PC-9 (cell line): ENCODE data around the gene GCK. TPM values are rescaled to one million over a fixed set of nuclear protein-coding genes. Genes with fewer than 3 reads are reported as not detected.

Source experiments
- BruUV-seq: library from RNA; stranded (reverse); fragments of 400-500 nt; replicated peaks from 2 replicates; lab custom pipeline; 2021; lab: Mats Ljungman, UMichigan
- CTCF ChIA-PET: fragments of 300-600 bp; sonication (Branson Sonifier 250); formaldehyde crosslinking; loops from one replicate; lab custom pipeline; 2022; ENCODE audit warnings: antibody characterized with exemption; lab: Charles Lee
- POLR2A ChIA-PET: fragments of 300-600 bp; sonication (Branson Sonifier 250); formaldehyde crosslinking; loops from one replicate; lab custom pipeline; 2022; ENCODE audit warnings: antibody characterized with exemption; ENCODE audit not compliant: unreplicated experiment; lab: Charles Lee
- DNase-seq, 2 experiments: peaks; one replicate each; pipeline versions ENCODE4 v3.0.0 to v3.0.0-alpha.2; 2015 to 2022; ENCODE audit warnings: mixed read lengths in 1 of 2
- H2AFZ ChIP-seq: fragments of 200-600 bp; sonication (generic); 2 replicates; pipeline ENCODE4 v1.8.1; 2017; ENCODE audit warnings: antibody characterized with exemption
- H3F3A ChIP-seq: fragments of 200-600 bp; sonication (generic); 2 replicates; pipeline ENCODE4 v1.8.1; 2017; ENCODE audit warnings: antibody characterized with exemption, mild to moderate bottlenecking, low read depth; ENCODE audit not compliant: insufficient read depth
- H3K27ac ChIP-seq: fragments of 200-600 bp; sonication (generic); 2 replicates; pipeline ENCODE4 v1.6.1; 2016; ENCODE audit warnings: mixed run types
- H3K27me3 ChIP-seq: fragments of 200-600 bp; sonication (generic); 2 replicates; pipeline ENCODE4 v1.6.1; 2016; ENCODE audit warnings: low read depth, mixed run types; ENCODE audit not compliant: insufficient read depth
- H3K36me3 ChIP-seq: fragments of 200-600 bp; sonication (generic); 2 replicates; pipeline ENCODE4 v1.6.1; 2016; ENCODE audit warnings: low read depth, mixed run types
- H3K4me1 ChIP-seq: fragments of 200-600 bp; sonication (generic); replicated peaks from 2 replicates; pipeline ENCODE4 v1.6.1; 2016; ENCODE audit warnings: mixed run types; ENCODE audit not compliant: insufficient read depth
- H3K4me2 ChIP-seq: fragments of 200-600 bp; sonication (generic); 2 replicates; pipeline ENCODE4 v1.6.1; 2017; ENCODE audit warnings: mixed run types
- H3K4me3 ChIP-seq: fragments of 200-600 bp; sonication (generic); 2 replicates; pipeline ENCODE4 v1.6.1; 2016; ENCODE audit warnings: mixed run types
- H3K79me2 ChIP-seq: fragments of 200-600 bp; sonication (generic); 2 replicates; pipeline ENCODE4 v1.6.1; 2017; ENCODE audit warnings: low read depth, mixed run types
- H3K9me2 ChIP-seq: fragments of 200-600 bp; sonication (generic); 2 replicates; pipeline ENCODE4 v1.8.1; 2017; ENCODE audit warnings: mild to moderate bottlenecking; ENCODE audit not compliant: insufficient read depth
- H3K9me3 ChIP-seq: fragments of 200-600 bp; sonication (generic); 2 replicates; pipeline ENCODE4 v1.8.1; 2016; ENCODE audit warnings: low read depth; ENCODE audit not compliant: insufficient read depth
- H4K20me1 ChIP-seq: fragments of 200-600 bp; sonication (generic); 2 replicates; pipeline ENCODE4 v1.8.1; 2017; ENCODE audit not compliant: insufficient read depth
- CTCF ChIP-seq: fragments of 200-600 bp; sonication (generic); conservative IDR thresholded peaks from 2 replicates; pipeline ENCODE4 v1.6.1; 2017; ENCODE audit warnings: mixed run types, antibody characterized with exemption, mild to moderate bottlenecking, moderate library complexity
- EZH2 ChIP-seq: fragments of 200-600 bp; sonication (generic); IDR thresholded peaks from 2 replicates; pipeline ENCODE4 v1.8.0; 2017; ENCODE audit warnings: antibody characterized with exemption, low read depth
- intact Hi-C: fragments of 100-400 bp; cut with micrococcal nuclease; formaldehyde crosslinking; loops from one replicate; pipeline ENCODE4 v1.10.0; 2022; ENCODE audit not compliant: unreplicated experiment
- total RNA-seq: library from RNA; stranded (reverse); gene quantifications from 2 replicates; pipeline ENCODE4 v1.2.3, GENCODE V29; 2021

The GCK gene
- total RNA-seq, 1 experiment from 2014 or later: not detected

GRCh38 chr7:44121761-44122420 lies 67.3 kb downstream of the GCK start:
- Histone ChIP-seq H3K36me3 (peaks cover 39% of the 10 kb centered on the region), H3K4me1 (peaks cover 11% of the 10 kb centered on the region), H3F3A (peaks cover 11% of the 10 kb centered on the region; the same call in 1 of the 2 replicates), H3K9me2 (no peaks in the 10 kb centered on the region), H4K20me1 (no peaks in the 10 kb centered on the region; the same call in none of the 2 replicates), H3K9me3 (no peaks in the 10 kb centered on the region), H3K27me3 (no peaks in the 10 kb centered on the region), H2AFZ (no peak overlapping the region), H3K4me2 (peak overlapping the region; percentile 97), H3K4me3 (peak overlapping the region; percentile 65; the same call in 1 of the 2 replicates), H3K27ac (no peak overlapping the region), H3K79me2 (peaks cover 40% of the 10 kb centered on the region)
- POLR2A ChIA-PET: interaction anchor here (0.6 kb wide), 1 partner anchor 77 kb away, joined by 9 read pairs; the partner anchor contains the start of gene DBNL
- intact Hi-C loops: loop anchor here (2.0 to 5.0 kb wide), 2 partner anchors 39 to 40 kb away; partner anchors contain the start of gene POLM
- TF ChIP-seq EZH2: no peak
- no peak for TF ChIP-seq CTCF
- no peak for DNase-seq
- BruUV-seq: TSS peak; percentile 29
- CTCF ChIA-PET: interaction anchor here (1.6 kb wide), 1 partner anchor 9 kb away, joined by 4 read pairs; no protein-coding TSS in a partner anchor

- H4K20me1 ChIP-seq: no peaks in the 10 kb centered on the region; the same call in none of the 2 replicates
- TF ChIP-seq EZH2 (no peak), CTCF (no peak)
- H3K9me2 ChIP-seq: no peaks in the 10 kb centered on the region
- no peak overlapping the region for H3K4me2 ChIP-seq
- DNase-seq: no peak
- no TSS peak for BruUV-seq
- ChIA-PET POLR2A (no interaction called here), CTCF (no interaction called here)
- no peak overlapping the region for H2AFZ ChIP-seq
- no peaks in the 10 kb centered on the region for H3K9me3 ChIP-seq
- no peak overlapping the region for H3K4me3 ChIP-seq
- H3K27me3 ChIP-seq: no peaks in the 10 kb centered on the region
- peaks cover 45% of the 10 kb centered on the region for H3K36me3 ChIP-seq
- H3K4me1 ChIP-seq: peaks cover 11% of the 10 kb centered on the region
- H3K79me2 ChIP-seq: peaks cover 40% of the 10 kb centered on the region
- intact Hi-C loops: loop anchor here (5.0 kb wide), 1 partner anchor 42 kb away; no protein-coding TSS in a partner anchor
- H3K27ac ChIP-seq: no peak overlapping the region
- peaks cover 8% of the 10 kb centered on the region; the same call in 1 of the 2 replicates for H3F3A ChIP-seq
Measured at GRCh38 chr7:44120395-44120794, 68.8 kb downstream of the GCK start.

GRCh38 chr7:44119829-44120380 lies 69.3 kb downstream of the GCK start:
- no peak for DNase-seq
- CTCF ChIA-PET: interaction anchor here (0.6 kb wide), 1 partner anchor 109 kb away, joined by 7 read pairs; no protein-coding TSS in a partner anchor
- H3F3A ChIP-seq: peaks cover 8% of the 10 kb centered on the region; the same call in 1 of the 2 replicates
- intact Hi-C loops: loop anchor here (5.0 kb wide), 1 partner anchor 42 kb away; no protein-coding TSS in a partner anchor
- H4K20me1 ChIP-seq: no peaks in the 10 kb centered on the region; the same call in none of the 2 replicates
- peaks cover 11% of the 10 kb centered on the region for H3K4me1 ChIP-seq
- no peak overlapping the region for H3K4me3 ChIP-seq
- no peak overlapping the region for H3K27ac ChIP-seq
- H2AFZ ChIP-seq: no peak overlapping the region
- TF ChIP-seq EZH2 (no peak), CTCF (no peak)
- H3K79me2 ChIP-seq: peaks cover 40% of the 10 kb centered on the region
- no peaks in the 10 kb centered on the region for H3K9me2 ChIP-seq
- H3K9me3 ChIP-seq: no peaks in the 10 kb centered on the region
- peaks cover 45% of the 10 kb centered on the region for H3K36me3 ChIP-seq
- H3K27me3 ChIP-seq: no peaks in the 10 kb centered on the region
- no peak overlapping the region for H3K4me2 ChIP-seq
- POLR2A ChIA-PET: no interaction called here
- BruUV-seq: no TSS peak
